HEK293 (cell line): ENCODE measurements around the gene CCL27.

Experiments used
- CTCF ChIA-PET: fragments of 350-600 bp; formaldehyde crosslinking; extraction: SDS; loops from one replicate; lab custom pipeline; 2021; ENCODE audit warnings: antibody characterized with exemption; lab: Yijun Ruan, JAX
- POLR2A ChIA-PET: fragments of 300-600 bp; formaldehyde crosslinking; extraction: SDS; loops from one replicate; lab custom pipeline; 2020; ENCODE audit warnings: antibody characterized with exemption, inconsistent platforms; lab: Yijun Ruan, JAX
- H3K27ac ChIP-seq: fragments of 200-500 bp; sonication (Bioruptor generic); 2 replicates; pipeline ENCODE4 v1.5.1; 2014; ENCODE audit warnings: low read depth, low read length, control low read depth, inconsistent platforms; ENCODE audit errors: extremely low read depth
- H3K36me3 ChIP-seq, 2 experiments: fragments of 200-500 bp in 1 of 2; sonication (Bioruptor generic) in 1 of 2; 1 replicate in 1 of 2; 2 replicates in 1 of 2; pipeline ENCODE4 v1.5.1; 2014 to 2017; ENCODE audit warnings: inconsistent platforms in 2 of 2, low read length in 2 of 2; ENCODE audit not compliant: control insufficient read depth in 2 of 2, insufficient read depth in 1 of 2
- H3K4me1 ChIP-seq: fragments of 200-500 bp; sonication (Bioruptor generic); 2 replicates; pipeline ENCODE4 v1.5.1; 2014; ENCODE audit warnings: mild to moderate bottlenecking, low read length, inconsistent platforms; ENCODE audit not compliant: control insufficient read depth, insufficient read depth
- H3K4me3 ChIP-seq: 2 replicates; pipeline ENCODE4 v1.5.1; 2011; ENCODE audit warnings: low read depth, mild to moderate bottlenecking, control low read depth, low read length, moderate library complexity
- H3K9me3 ChIP-seq: fragments of 200-500 bp; sonication (Bioruptor generic); 2 replicates; pipeline ENCODE4 v1.5.1; 2014; ENCODE audit warnings: low read depth, low read length, inconsistent platforms; ENCODE audit not compliant: control insufficient read depth, insufficient read depth
- SCRT2 ChIP-seq: fragments of 450-650 bp; formaldehyde crosslinking; IDR thresholded peaks from 2 replicates; pipeline ENCODE4 v1.5.1; 2016; ENCODE audit warnings: missing biosample characterization, missing genetic modification characterization
- TCF7L2 ChIP-seq: IDR thresholded peaks from 2 replicates; pipeline ENCODE4 v1.6.1; 2011; ENCODE audit warnings: low read depth, mild to moderate bottlenecking, inconsistent platforms, low read length, moderate library complexity, borderline replicate concordance
- ZBTB21 ChIP-seq: fragments of 450-650 bp; formaldehyde crosslinking; IDR thresholded peaks from 2 replicates; pipeline ENCODE4 v1.5.1; 2017; ENCODE audit warnings: missing biosample characterization, missing genetic modification characterization
- ZNF16 ChIP-seq: fragments of 450-650 bp; formaldehyde crosslinking; IDR thresholded peaks from 2 replicates; pipeline ENCODE4 v1.5.1; 2016; ENCODE audit warnings: low read depth, missing biosample characterization, missing genetic modification characterization
- ZNF184 ChIP-seq: fragments of 450-650 bp; IDR thresholded peaks from 2 replicates; pipeline ENCODE4 v1.5.1; 2018; ENCODE audit warnings: missing biosample characterization, mild to moderate bottlenecking, missing genetic modification characterization
- ZNF214 ChIP-seq: fragments of 450-650 bp; formaldehyde crosslinking; IDR thresholded peaks from 2 replicates; pipeline ENCODE4 v1.5.1; 2017; ENCODE audit warnings: missing biosample characterization, mild to moderate bottlenecking, missing genetic modification characterization, borderline replicate concordance
- ZNF521 ChIP-seq: fragments of 450-650 bp; formaldehyde crosslinking; IDR thresholded peaks from 2 replicates; pipeline ENCODE4 v1.5.1; 2017; ENCODE audit warnings: missing biosample characterization, mild to moderate bottlenecking, missing genetic modification characterization
- ZNF530 ChIP-seq: fragments of 450-650 bp; formaldehyde crosslinking; IDR thresholded peaks from 2 replicates; pipeline ENCODE4 v1.5.1; 2016; ENCODE audit warnings: low read depth, missing biosample characterization, missing genetic modification characterization
- ZNF555 ChIP-seq: fragments of 450-650 bp; formaldehyde crosslinking; conservative IDR thresholded peaks from 2 replicates; pipeline ENCODE4 v1.5.1; 2017; ENCODE audit warnings: missing biosample characterization, mild to moderate bottlenecking, missing genetic modification characterization, inconsistent platforms
- ZNF561 ChIP-seq: fragments of 450-650 bp; IDR thresholded peaks from 2 replicates; pipeline ENCODE4 v1.5.1; 2018; ENCODE audit warnings: missing biosample characterization, missing genetic modification characterization, borderline replicate concordance
- ZNF623 ChIP-seq: fragments of 450-650 bp; formaldehyde crosslinking; IDR thresholded peaks from 2 replicates; pipeline ENCODE4 v1.5.1; 2016; ENCODE audit warnings: missing biosample characterization, missing genetic modification characterization
- ZNF654 ChIP-seq: fragments of 450-650 bp; formaldehyde crosslinking; IDR thresholded peaks from 2 replicates; pipeline ENCODE4 v1.5.1; 2016; ENCODE audit warnings: low read depth, missing biosample characterization, missing genetic modification characterization
- ZNF670 ChIP-seq: fragments of 450-650 bp; formaldehyde crosslinking; IDR thresholded peaks from 2 replicates; pipeline ENCODE4 v1.5.1; 2016; ENCODE audit warnings: missing biosample characterization, missing genetic modification characterization, low read depth
- ZNF692 ChIP-seq: fragments of 450-650 bp; formaldehyde crosslinking; IDR thresholded peaks from 2 replicates; pipeline ENCODE4 v1.5.1; 2016; ENCODE audit warnings: missing biosample characterization, missing genetic modification characterization
- ZNF704 ChIP-seq: fragments of 450-650 bp; formaldehyde crosslinking; IDR thresholded peaks from 2 replicates; pipeline ENCODE4 v1.5.1; 2016; ENCODE audit warnings: missing biosample characterization, missing genetic modification characterization
- ZNF747 ChIP-seq: fragments of 450-650 bp; formaldehyde crosslinking; IDR thresholded peaks from 2 replicates; pipeline ENCODE4 v1.5.1; 2016; ENCODE audit warnings: missing biosample characterization, missing genetic modification characterization
- ZNF768 ChIP-seq: fragments of 450-650 bp; formaldehyde crosslinking; IDR thresholded peaks from 2 replicates; pipeline ENCODE4 v1.5.1; 2018; ENCODE audit warnings: missing biosample characterization, mild to moderate bottlenecking, missing genetic modification characterization
- ZNF785 ChIP-seq: fragments of 450-650 bp; formaldehyde crosslinking; IDR thresholded peaks from 2 replicates; pipeline ENCODE4 v1.5.1; 2016; ENCODE audit warnings: missing biosample characterization, missing genetic modification characterization
- ZNF843 ChIP-seq: fragments of 450-650 bp; formaldehyde crosslinking; IDR thresholded peaks from 2 replicates; pipeline ENCODE4 v1.5.1; 2016; ENCODE audit warnings: missing biosample characterization, missing genetic modification characterization
- ZSCAN30 ChIP-seq: fragments of 450-650 bp; IDR thresholded peaks from 2 replicates; pipeline ENCODE4 v1.5.1; 2018; ENCODE audit warnings: missing biosample characterization, mild to moderate bottlenecking, missing genetic modification characterization, moderate library complexity
- ZSCAN4 ChIP-seq: fragments of 450-650 bp; formaldehyde crosslinking; IDR thresholded peaks from 2 replicates; pipeline ENCODE4 v1.5.1; 2017; ENCODE audit warnings: missing biosample characterization, missing genetic modification characterization
- TF ChIP-seq, protein P1 (sequence below): fragments of 450-650 bp; formaldehyde crosslinking; IDR thresholded peaks from 2 replicates; pipeline ENCODE4 v1.5.0; 2017; ENCODE audit warnings: missing biosample characterization, missing genetic modification characterization, borderline replicate concordance

CCL27 gene

DNA sequence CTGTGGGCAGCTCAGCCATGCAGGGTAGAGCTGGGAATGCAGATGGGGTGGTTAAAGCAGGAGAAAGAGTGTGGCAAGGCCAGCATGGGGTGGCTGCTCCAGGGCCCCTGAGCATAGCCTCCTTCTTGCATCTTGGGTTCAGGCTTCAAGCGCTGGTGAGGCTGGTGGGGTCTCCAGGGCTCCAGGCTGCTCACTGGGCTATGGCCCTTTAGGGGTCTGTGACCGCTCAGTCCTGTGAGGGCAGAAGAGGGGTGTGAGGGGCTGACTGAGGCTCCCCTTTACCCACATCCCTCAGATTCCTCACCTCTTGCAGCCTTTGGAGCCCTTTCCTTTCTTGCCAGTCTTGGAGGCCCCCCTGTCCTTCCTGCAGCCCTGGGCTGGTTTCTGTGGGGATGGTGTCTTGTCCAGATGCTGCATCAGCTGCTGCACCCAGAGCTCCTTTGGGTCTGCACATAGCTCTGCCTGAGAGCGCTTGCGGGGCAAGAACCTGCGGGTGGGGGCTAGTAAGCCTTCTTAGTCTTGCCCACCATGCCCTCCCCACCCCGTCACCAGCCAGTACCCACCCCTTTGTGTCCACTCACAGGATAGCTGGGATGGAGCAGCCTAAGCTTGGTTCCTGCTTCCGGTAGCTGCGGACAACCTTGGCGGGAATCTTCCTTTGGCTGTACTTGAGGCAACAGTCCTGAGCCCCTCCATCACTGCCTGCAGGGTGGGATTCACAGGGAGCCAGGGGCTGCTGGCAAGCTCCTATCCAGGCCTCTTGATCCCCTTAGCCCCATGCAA is 46.9 kb upstream of the CCL27 start:
- no peak overlapping the region for H3K27ac ChIP-seq
- no peak overlapping the region for H3K4me3 ChIP-seq
- CTCF ChIA-PET, result interaction anchor here (0.6 to 1.7 kb wide), 4 partner anchors 9 to 118 kb away, joined by 3 to 14 read pairs (median 3); no protein-coding TSS in a partner anchor
- no peaks in the 10 kb centered on the region for H3K4me1 ChIP-seq
- POLR2A ChIA-PET, result interaction anchor here (0.7 kb wide), 2 partner anchors 63 to 1715 kb away, joined by 4 read pairs; no protein-coding TSS in a partner anchor
- no peaks in the 10 kb centered on the region for H3K36me3 ChIP-seq
- no peak for TF ChIP-seq SCRT2 (tag by site-specific recombination)
- TF ChIP-seq ZNF670 (tag by site-specific recombination), result no peak
- TF ChIP-seq ZNF623, result no peak
- no peak for TF ChIP-seq ZNF561 (tag by site-specific recombination)
- no peak for TF ChIP-seq ZNF692 (tag by site-specific recombination)
- TF ChIP-seq ZBTB21, result no peak
- TF ChIP-seq ZSCAN4 (tag by site-specific recombination), result no peak
- TF ChIP-seq ZNF785 (tag by site-specific recombination), result no peak
- TF ChIP-seq ZNF16 (tag by site-specific recombination), result no peak
- TF ChIP-seq ZSCAN30 (tag by site-specific recombination), result no peak
- no peaks in the 10 kb centered on the region for H3K9me3 ChIP-seq

GRCh38 chr9:34707130-34707529 is 44.7 kb upstream of the CCL27 start:
- TF ChIP-seq ZNF184, result no peak
- TF ChIP-seq, protein P1, sequence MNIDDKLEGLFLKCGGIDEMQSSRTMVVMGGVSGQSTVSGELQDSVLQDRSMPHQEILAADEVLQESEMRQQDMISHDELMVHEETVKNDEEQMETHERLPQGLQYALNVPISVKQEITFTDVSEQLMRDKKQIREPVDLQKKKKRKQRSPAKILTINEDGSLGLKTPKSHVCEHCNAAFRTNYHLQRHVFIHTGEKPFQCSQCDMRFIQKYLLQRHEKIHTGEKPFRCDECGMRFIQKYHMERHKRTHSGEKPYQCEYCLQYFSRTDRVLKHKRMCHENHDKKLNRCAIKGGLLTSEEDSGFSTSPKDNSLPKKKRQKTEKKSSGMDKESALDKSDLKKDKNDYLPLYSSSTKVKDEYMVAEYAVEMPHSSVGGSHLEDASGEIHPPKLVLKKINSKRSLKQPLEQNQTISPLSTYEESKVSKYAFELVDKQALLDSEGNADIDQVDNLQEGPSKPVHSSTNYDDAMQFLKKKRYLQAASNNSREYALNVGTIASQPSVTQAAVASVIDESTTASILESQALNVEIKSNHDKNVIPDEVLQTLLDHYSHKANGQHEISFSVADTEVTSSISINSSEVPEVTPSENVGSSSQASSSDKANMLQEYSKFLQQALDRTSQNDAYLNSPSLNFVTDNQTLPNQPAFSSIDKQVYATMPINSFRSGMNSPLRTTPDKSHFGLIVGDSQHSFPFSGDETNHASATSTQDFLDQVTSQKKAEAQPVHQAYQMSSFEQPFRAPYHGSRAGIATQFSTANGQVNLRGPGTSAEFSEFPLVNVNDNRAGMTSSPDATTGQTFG (tag by site-specific recombination), result no peak
- no peak for TF ChIP-seq ZNF654
- no peak for TF ChIP-seq ZNF704
- no peak for TF ChIP-seq ZNF530 (tag by site-specific recombination)
- TF ChIP-seq ZNF214 (tag by site-specific recombination), result no peak
- no peak for TF ChIP-seq ZNF768 (tag by site-specific recombination)
- TF ChIP-seq ZNF747, result no peak
- TF ChIP-seq ZNF521 (tag by site-specific recombination), result no peak
- no peak for TF ChIP-seq TCF7L2
- no peak for TF ChIP-seq ZNF555 (tag by site-specific recombination)
- no peak for TF ChIP-seq ZNF843
- H3K9me3 ChIP-seq, result no peaks in the 10 kb centered on the region
- H3K4me3 ChIP-seq, result no peak overlapping the region
- ChIA-PET POLR2A (no interaction called here), CTCF (interaction anchor here (0.6 kb wide), 1 partner anchor 407 kb away, joined by 6 read pairs; no protein-coding TSS in a partner anchor)
- H3K4me1 ChIP-seq, result no peaks in the 10 kb centered on the region
- no peaks in the 10 kb centered on the region for H3K36me3 ChIP-seq
- no peak overlapping the region for H3K27ac ChIP-seq
